ENCODE results near the gene RNF115. TPM values are rescaled to one million over a fixed set of nuclear protein-coding genes. Genes with fewer than 3 reads are reported as not detected.

Gene RNF115
- total and polyA plus RNA-seq, 2 donors (not counting 3 experiments of a cell fraction or from before 2014, with no cell fraction given): 7.6 to 17.3 TPM

- DNase-seq (ENCODE audit: low read depth, low spot score): no peak
- CTCF ChIA-PET: interaction anchor here (2.2 kb wide), 1 partner anchor 14 kb away, joined by 6 read pairs; no protein-coding TSS in a partner anchor
- Histone ChIP-seq H2AFZ (ENCODE audit: low read depth, low read length) (no peak overlapping the region), H3K4me1 (ENCODE audit: control insufficient read depth, extremely low read depth, insufficient read depth, low read length) (no peaks in the 10 kb centered on the region), H3K27me3 (ENCODE audit: control insufficient read depth in 2 of 2, insufficient read depth in 2 of 2, low read length in 2 of 2) (no peaks in the 10 kb centered on the region), H3K9ac (replicated peaks; ENCODE audit: extremely low read depth, insufficient read depth, low read length) (no peak overlapping the region), H3K9me1 (replicated peaks; ENCODE audit: control insufficient read depth, extremely low read depth, insufficient read depth, low read length) (no peaks in the 10 kb centered on the region), H3K36me3 (ENCODE audit: control insufficient read depth in 2 of 2, extremely low read depth in 1 of 2, insufficient read depth in 2 of 2, low read length in 2 of 2) (peaks cover 0 to 2% of the 10 kb centered on the region in 2 experiments), H3K9me3 (replicated peaks; ENCODE audit: control insufficient read depth, insufficient read depth, low read length) (no peaks in the 10 kb centered on the region), H3K79me2 (ENCODE audit: control insufficient read depth, insufficient read depth, low read length) (peaks cover 62% of the 10 kb centered on the region), H3K4me2 (ENCODE audit: insufficient read depth, low read length) (no peak overlapping the region), H4K20me1 (replicated peaks; ENCODE audit: control insufficient read depth, extremely low read depth, insufficient read depth, low read length) (peaks cover 2% of the 10 kb centered on the region), H3K27ac (ENCODE audit: insufficient read depth, low read depth, low read length) (no peak overlapping the region), H3K4me3 (replicated peaks in 1 of 3; ENCODE audit: insufficient read depth in 1 of 3, low read depth in 1 of 3, low read length in 3 of 3) (no peak overlapping the region)
- dilution Hi-C loops (cut with MboI; ENCODE audit: extremely low pct_ligation_motif_present, low sequenced_read_pairs) (no loop called here), intact Hi-C loops (cut with micrococcal nuclease) (no loop called here)
- TF ChIP-seq CTCF (IDR thresholded peaks at IDR 0.05; ENCODE audit: extremely low read depth in 1 of 2, insufficient read depth in 1 of 2, low read depth in 1 of 2, low read length in 2 of 2) (no peak), MAX (IDR thresholded peaks at IDR 0.05; ENCODE audit: insufficient read depth, insufficient read length) (no peak), EZH2 (IDR thresholded peaks at IDR 0.05; ENCODE audit: borderline replicate concordance, low read depth, low read length, severe bottlenecking) (no peak), MYC (IDR thresholded peaks at IDR 0.05; ENCODE audit: low read depth, low read length) (no peak), POLR2A (IDR thresholded peaks at IDR 0.05; ENCODE audit: low read depth, low read length) (no peak), GATA2 (IDR thresholded peaks at IDR 0.05; ENCODE audit: insufficient read depth, insufficient read length, low read depth, low read length) (no peak), FOS (IDR thresholded peaks at IDR 0.05; ENCODE audit: borderline replicate concordance, insufficient read depth, low read length) (no peak), JUN (IDR thresholded peaks at IDR 0.05; ENCODE audit: borderline replicate concordance, insufficient read depth, insufficient read length, low read depth) (no peak), POLR2AphosphoS5 (IDR thresholded peaks at IDR 0.05; ENCODE audit: insufficient read depth, low read depth, low read length) (no peak)
- BruUV-seq (replicated peaks): no TSS peak
- POLR2A ChIA-PET: no interaction called here
- FAIRE-seq: no peak
These were observed 17.1 kb downstream of the RNF115 start for GRCh38 chr1:145806844-145807243.
